DMS53 treated with DMSO at 0.1 percent for 48 hours (cell line): ENCODE data around the gene CAPN2.
A peak's percentile ranks its signal among the peaks of the same experiment; 100 is the strongest.

ENCODE experiments used
- DNase-seq: peaks from one replicate; lab custom pipeline; 2025; ENCODE audit not compliant: unreplicated experiment; lab: John Stamatoyannopoulos, UW

CAPN2 gene

GRCh38 chr1:223758734-223759133 lies 46.4 kb downstream of the CAPN2 start:
- DNase-seq = no peak

- peak; percentile 16 for DNase-seq
These were observed 46.9 kb downstream of the CAPN2 start for GRCh38 chr1:223759273-223759672.

- no peak for DNase-seq
These were observed 48.5 kb downstream of the CAPN2 start for GRCh38 chr1:223760833-223761232.

GRCh38 chr1:223761411-223761810 lies 49.1 kb downstream of the CAPN2 start:
- DNase-seq = no peak

GRCh38 chr1:223763251-223763650 lies 50.9 kb downstream of the CAPN2 start:
- DNase-seq = no peak

- no peak for DNase-seq
These were observed 51.5 kb downstream of the CAPN2 start for GRCh38 chr1:223763881-223764280.

GRCh38 chr1:223765036-223765718 lies 52.8 kb downstream of the CAPN2 start:
- peak; percentile 94 for DNase-seq

GRCh38 chr1:223765719-223766340 lies 53.5 kb downstream of the CAPN2 start:
- DNase-seq = peak; percentile 97

- no peak for DNase-seq
These were observed 58.4 kb downstream of the CAPN2 start for GRCh38 chr1:223770621-223771315.

- no peak for DNase-seq
These were observed 59.1 kb downstream of the CAPN2 start for GRCh38 chr1:223771469-223771813.

GRCh38 chr1:223771814-223772770 lies 59.8 kb downstream of the CAPN2 start:
- peak; percentile 89 for DNase-seq

GRCh38 chr1:223772771-223773160 lies 60.4 kb downstream of the CAPN2 start:
- peak; percentile 19 for DNase-seq

- DNase-seq = no peak
These were observed 61.9 kb downstream of the CAPN2 start for GRCh38 chr1:223774134-223774814.

- DNase-seq = no peak
These were observed 62.7 kb downstream of the CAPN2 start for GRCh38 chr1:223775054-223775453.

- no peak for DNase-seq
These were observed 63.4 kb downstream of the CAPN2 start for GRCh38 chr1:223775711-223776074.

- DNase-seq = peak; percentile 14
These were observed 63.9 kb downstream of the CAPN2 start for GRCh38 chr1:223776075-223776814.

GRCh38 chr1:223776826-223777454 lies 64.6 kb downstream of the CAPN2 start:
- DNase-seq = no peak

GRCh38 chr1:223780318-223780717 lies 68.0 kb downstream of the CAPN2 start:
- no peak for DNase-seq

GRCh38 chr1:223780949-223781348 lies 68.6 kb downstream of the CAPN2 start:
- no peak for DNase-seq

GRCh38 chr1:223783676-223784075 lies 71.3 kb downstream of the CAPN2 start:
- no peak for DNase-seq
